GM12878 (cell line): ENCODE measurements around the gene NDE1. TPM values are rescaled to one million over a fixed set of nuclear protein-coding genes. Genes with fewer than 3 reads are reported as not detected.

Experiments
- ATAC-seq: fragments of 200-7000 bp; cut with Tn5 transposase; 3 replicates; pipeline ENCODE4 v1.9.1; 2020; ENCODE audit warnings: mild to moderate bottlenecking, moderate library complexity
- BruUV-seq: library from RNA; stranded (reverse); fragments of 400-500 nt; replicated peaks from 2 replicates; lab custom pipeline; 2021; lab: Mats Ljungman, UMichigan
- CTCF ChIA-PET: fragments of 300-600 bp; sonication (Branson Sonifier 250); formaldehyde crosslinking; extraction: SDS; loops from one replicate; lab custom pipeline; 2021; ENCODE audit warnings: inconsistent platforms; lab: Yijun Ruan, JAX
- POLR2A ChIA-PET: fragments of 350-600 bp; formaldehyde crosslinking; extraction: SDS; loops from one replicate; lab custom pipeline; 2021; ENCODE audit warnings: inconsistent platforms; lab: Charles Lee
- RAD21 ChIA-PET: fragments of 300-600 bp; sonication (Branson Sonifier 250); formaldehyde crosslinking; loops from one replicate; lab custom pipeline; 2023; ENCODE audit warnings: antibody characterized with exemption; ENCODE audit not compliant: unreplicated experiment; lab: Charles Lee
- SMC1A ChIA-PET: fragments of 300-600 bp; sonication (Branson Sonifier 250); formaldehyde crosslinking; loops from one replicate; lab custom pipeline; 2023; ENCODE audit not compliant: unreplicated experiment, uncharacterized antibody; lab: Charles Lee
- DNase-seq: peaks from one replicate; pipeline ENCODE4 v3.0.0-alpha.2; 2011; ENCODE audit warnings: low read depth, low spot score
- FAIRE-seq: peaks from 3 replicates; lab custom pipeline; 2011; peaks lifted over from hg19 to GRCh38; lab: Jason Lieb, UNC
- H2AFZ ChIP-seq: 2 replicates; pipeline ENCODE4 v1.6.0; 2011; ENCODE audit warnings: low read depth, low read length, control low read depth; ENCODE audit not compliant: control insufficient read depth
- H3K27ac ChIP-seq: 2 replicates; pipeline ENCODE4 v1.5.1; 2011; ENCODE audit warnings: control low read depth; ENCODE audit not compliant: control insufficient read depth, insufficient read depth
- H3K27me3 ChIP-seq, 2 experiments: replicated peaks in 1 of 2; 2 replicates each; pipeline versions ENCODE4 v1.6.0 to v1.6.1; 2011; ENCODE audit warnings: low read length in 1 of 2; ENCODE audit not compliant: control insufficient read depth in 2 of 2, insufficient read depth in 2 of 2
- H3K36me3 ChIP-seq, 2 experiments: 2 replicates each; pipeline ENCODE4 v1.5.1; 2011; ENCODE audit warnings: low read length in 1 of 2; ENCODE audit not compliant: control insufficient read depth in 2 of 2, insufficient read depth in 2 of 2
- H3K4me1 ChIP-seq: 2 replicates; pipeline ENCODE4 v1.6.1; 2011; ENCODE audit warnings: mild to moderate bottlenecking, low read length, moderate library complexity, mixed read lengths; ENCODE audit not compliant: control insufficient read depth, insufficient read depth
- H3K4me2 ChIP-seq: 2 replicates; pipeline ENCODE4 v1.6.0; 2011; ENCODE audit warnings: control low read depth; ENCODE audit not compliant: control insufficient read depth, insufficient read depth
- H3K4me3 ChIP-seq: fragments of 200-600 bp; sonication (generic); 2 replicates; pipeline ENCODE4 v1.5.1; 2016
- H3K79me2 ChIP-seq: 2 replicates; pipeline ENCODE4 v1.6.0; 2011; ENCODE audit warnings: low read length; ENCODE audit not compliant: control insufficient read depth, insufficient read depth
- H3K9ac ChIP-seq: 2 replicates; pipeline ENCODE4 v1.8.0; 2011; ENCODE audit warnings: low read length, control low read depth, mixed read lengths; ENCODE audit not compliant: control insufficient read depth, insufficient read depth
- H3K9me3 ChIP-seq: replicated peaks from 3 replicates; pipeline ENCODE4 v1.5.1; 2011; ENCODE audit warnings: mild to moderate bottlenecking, low read length; ENCODE audit not compliant: control insufficient read depth, insufficient read depth
- H4K20me1 ChIP-seq: 2 replicates; pipeline ENCODE4 v1.6.0; 2011; ENCODE audit not compliant: control insufficient read depth, insufficient read depth
- BACH1 ChIP-seq: fragments of 450-650 bp; IDR thresholded peaks from 2 replicates; pipeline ENCODE4 v1.6.1; 2017; ENCODE audit warnings: mild to moderate bottlenecking, borderline replicate concordance
- JUNB ChIP-seq: IDR thresholded peaks from 2 replicates; pipeline ENCODE4 v1.6.1; 2016; ENCODE audit warnings: antibody characterized with exemption, mild to moderate bottlenecking
- PKNOX1 ChIP-seq: fragments of 450-650 bp; IDR thresholded peaks from 2 replicates; pipeline ENCODE4 v1.6.1; 2016; ENCODE audit warnings: mild to moderate bottlenecking
- WGBS: methylation state at CpG from one replicate; pipeline ENCODE4 v1.1.6; 2016; ENCODE audit warnings: low lambda C conversion rate; ENCODE audit not compliant: insufficient replicate concordance, insufficient coverage; ENCODE audit errors: missing lambda C conversion rate; 5-methylcytosine and 5-hydroxymethylcytosine counted together
- in situ Hi-C: fragments of 300-500 bp; cut with MboI; formaldehyde crosslinking; loops from 9 replicates; pipeline ENCODE4 v1.14.3; 2018; ENCODE audit warnings: mixed read lengths
- intact Hi-C: fragments of 100-400 bp; cut with micrococcal nuclease; formaldehyde crosslinking; loops from one replicate; pipeline ENCODE4 v1.14.2; 2022; ENCODE audit not compliant: unreplicated experiment
- polyA plus RNA-seq, 11 experiments: library from polyadenylated mRNA; depleted of rRNA in 4 of 11; unstranded in 6 of 11; stranded (reverse) in 5 of 11; fragments of >200 nt; fragmentation: Nextera tagmentation in 4 of 11; fragmentation: Illumina TruSeq in 1 of 11; extraction: Ambion mirVana in 4 of 11; extraction: Trizol in 1 of 11; gene quantifications; 1 replicate in 1 of 11; 2 replicates in 10 of 11; pipeline versions ENCODE4 v1.2.1 to v1.2.3, GENCODE V29; 2011 to 2016; ENCODE audit warnings: inconsistent platforms in 2 of 11, missing spikeins in 2 of 11, low read depth in 1 of 11
- total RNA-seq, 4 experiments: library from RNA; depleted of rRNA in 3 of 4; stranded (reverse); fragments of >200 nt in 3 of 4; fragmentation: Illumina TruSeq in 1 of 4; extraction: Trizol in 1 of 4; gene quantifications; 2 replicates each; pipeline versions ENCODE4 v1.2.1 to v1.2.3, GENCODE V29; 2013 to 2021
- TF ChIP-seq, protein P1 (sequence below): IDR thresholded peaks from 2 replicates; pipeline ENCODE4 v1.6.1; 2012; ENCODE audit warnings: low read depth, low read length, improper control_type of control experiment

The NDE1 gene
- total and polyA plus RNA-seq, 10 of the 15 experiments (the other 5 are each of a cell fraction or from before 2014, with no cell fraction given): 5.7 to 148 (median 87.8) TPM

DNA sequence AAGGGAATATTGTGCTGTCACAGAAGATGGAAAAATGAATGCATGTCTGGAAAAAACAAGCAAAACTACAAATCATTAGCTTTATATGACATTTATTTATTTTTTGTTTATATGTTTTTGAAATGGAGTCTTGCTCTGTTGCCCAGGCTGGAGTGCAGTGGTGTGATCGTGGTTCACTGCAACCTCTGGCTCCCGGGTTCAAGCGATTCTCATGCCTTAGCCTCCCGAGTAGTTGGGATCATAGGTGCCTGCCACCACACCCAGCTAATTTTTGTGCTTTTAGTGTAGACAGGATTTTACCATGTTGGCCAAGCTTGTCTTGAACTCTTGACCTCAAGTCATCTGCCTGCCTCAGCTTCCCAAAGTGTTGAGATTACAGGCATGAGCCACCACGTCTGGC, 8.5 kb downstream of the NDE1 start:
- Histone ChIP-seq H4K20me1 (peaks cover 3% of the 10 kb centered on the region; the same call in 1 of the 2 replicates), H3K4me2 (peak overlapping the region; percentile 61), H3K9me3 (no peaks in the 10 kb centered on the region), H3K9ac (no peak overlapping the region), H3K4me1 (peaks cover 20% of the 10 kb centered on the region), H3K27ac (peak overlapping the region; percentile 52), H2AFZ (no peak overlapping the region), H3K4me3 (peak overlapping the region; percentile 60; the same call in 1 of the 2 replicates), H3K36me3 (peaks cover 7 to 14% of the 10 kb centered on the region in 2 experiments; a peak in 3 of 4 replicates), H3K27me3 (no peaks in the 10 kb centered on the region), H3K79me2 (peaks cover 82% of the 10 kb centered on the region)
- WGBS: 64% methylated on average over 5 of the region's 5 CpGs
- ChIA-PET POLR2A (interaction anchor here (0.7 to 1.5 kb wide), 4 partner anchors 8 to 167 kb away, joined by 4 to 11 read pairs (median 8); no protein-coding TSS in a partner anchor), SMC1A (interaction anchor here (0.9 to 4.1 kb wide), 3 partner anchors 15 to 32 kb away, joined by 3 to 43 read pairs (median 4); partner anchors contain the start of gene MARF1), RAD21 (interaction anchor here (0.8 to 1.8 kb wide), 5 partner anchors 8 to 19 kb away, joined by 3 to 5 read pairs (median 3); partner anchors contain the start of gene MARF1), CTCF (interaction anchor here (0.8 to 1.4 kb wide), 2 partner anchors 16 to 48 kb away, joined by 3 to 7 read pairs; partner anchors contain the start of gene MARF1)
- intact Hi-C loops: no loop called here
- TF ChIP-seq, protein P1, sequence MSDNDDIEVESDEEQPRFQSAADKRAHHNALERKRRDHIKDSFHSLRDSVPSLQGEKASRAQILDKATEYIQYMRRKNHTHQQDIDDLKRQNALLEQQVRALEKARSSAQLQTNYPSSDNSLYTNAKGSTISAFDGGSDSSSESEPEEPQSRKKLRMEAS: no peak
- TF ChIP-seq PKNOX1 (no peak), JUNB (0 out of 2 replicates have a peak, but pooled peaks have one; percentile 29), BACH1 (no peak)
- no peak for ATAC-seq
- in situ Hi-C loops: no loop called here
- DNase-seq: no peak
- no peak for FAIRE-seq
- BruUV-seq: no TSS peak
